HG02981 (cell line): ENCODE results near the gene CMC2.
A peak's percentile ranks its signal among the peaks of the same experiment; 100 is the strongest.

ENCODE experiments used
- ATAC-seq: cut with Tn5 transposase; IDR thresholded peaks from one replicate; pipeline ENCODE4 v1.9.1; 2021; ENCODE audit warnings: mild to moderate bottlenecking, moderate library complexity; ENCODE audit not compliant: unreplicated experiment

CMC2 gene

GRCh38 chr16:81006813-81007695 lies at the start of gene CMC2, which contains the start of gene CENPN:
TSS of gene CMC2 (minus strand) at chr16:81006885. CDS start at chr16:80997394, 9,491 bp downstream.
TSS of gene CENPN (plus strand) at chr16:81007214. CDS start at chr16:81011940, 4,726 bp downstream.
- ATAC-seq, result peak; percentile 85

DNA sequence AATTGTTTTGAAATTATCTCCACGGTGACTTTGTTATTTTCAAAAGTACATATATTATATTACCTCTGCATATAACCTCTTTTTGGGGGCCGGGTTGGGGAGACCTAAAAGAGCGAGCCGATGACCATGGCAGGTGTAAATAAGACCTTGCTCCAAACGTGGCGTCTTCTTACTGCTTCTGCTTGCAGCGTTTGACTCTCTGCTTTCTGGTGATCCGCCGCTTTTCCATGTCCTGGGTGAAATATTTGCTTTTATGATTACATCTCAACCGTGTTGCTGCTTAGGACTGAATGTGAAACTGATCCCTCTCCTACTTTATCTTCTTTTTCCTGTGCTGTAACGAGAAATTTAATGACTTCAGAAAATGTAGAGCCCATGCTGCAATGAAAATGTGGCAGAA lies 47.1 kb upstream of the CMC2 start:
- ATAC-seq, result no peak

DNA sequence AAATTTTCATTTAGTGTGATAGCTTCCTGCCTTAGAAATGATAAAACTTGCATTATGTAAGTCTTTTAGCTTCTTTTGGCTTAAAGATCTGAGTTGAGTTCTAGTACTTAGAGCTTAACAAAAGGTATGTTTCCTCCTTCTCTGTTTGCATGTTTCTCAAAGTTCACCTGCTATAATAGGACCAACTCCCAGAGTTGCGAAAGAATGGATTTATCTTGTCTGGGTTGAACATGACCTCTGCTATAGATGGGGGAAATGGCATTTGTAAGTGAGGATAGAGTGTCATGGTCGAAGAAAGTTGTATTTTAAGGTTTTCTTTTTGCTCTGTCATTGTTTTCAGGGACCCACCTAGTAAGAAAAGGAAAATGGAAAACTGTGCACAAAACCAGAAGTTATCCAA lies 36.1 kb upstream of the CMC2 start:
- no peak for ATAC-seq

GRCh38 chr16:81041696-81042095 lies 35.0 kb upstream of the CMC2 start:
- no peak for ATAC-seq

GRCh38 chr16:81040842-81041241 lies 34.2 kb upstream of the CMC2 start:
- ATAC-seq, result no peak

DNA sequence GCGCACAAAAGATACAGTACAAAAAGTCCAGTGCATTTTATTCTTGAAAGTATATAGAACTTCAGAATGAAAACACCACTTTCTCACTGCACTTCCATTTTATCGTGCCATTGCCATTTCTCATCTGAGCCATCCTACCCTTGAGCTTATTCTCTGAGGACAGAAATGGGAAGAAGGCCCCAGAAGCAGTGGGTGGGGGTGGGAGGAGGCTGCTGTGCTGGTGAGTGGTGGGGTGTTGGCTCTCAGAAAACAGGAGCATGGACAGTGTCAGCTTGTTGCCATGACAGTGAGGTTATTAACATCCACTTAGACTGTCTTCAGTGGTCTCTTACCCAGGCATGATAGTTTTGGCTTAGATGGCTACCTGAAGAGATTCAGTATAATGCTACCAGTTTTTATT lies 33.4 kb upstream of the CMC2 start:
- no peak for ATAC-seq

- ATAC-seq, result no peak
Measured at GRCh38 chr16:81036751-81037350, 30.2 kb upstream of the CMC2 start.

- ATAC-seq, result peak; percentile 53
Measured at GRCh38 chr16:81035975-81036750, 29.5 kb upstream of the CMC2 start.

- ATAC-seq, result peak; percentile 86
Measured at GRCh38 chr16:81035398-81035974, 28.8 kb upstream of the CMC2 start, which contains the start of gene ATMIN. TSS of gene ATMIN (plus strand) at chr16:81035842. CDS start at chr16:81035871, 29 bp downstream.

GRCh38 chr16:81029930-81030604 lies 23.4 kb upstream of the CMC2 start:
- no peak for ATAC-seq

DNA sequence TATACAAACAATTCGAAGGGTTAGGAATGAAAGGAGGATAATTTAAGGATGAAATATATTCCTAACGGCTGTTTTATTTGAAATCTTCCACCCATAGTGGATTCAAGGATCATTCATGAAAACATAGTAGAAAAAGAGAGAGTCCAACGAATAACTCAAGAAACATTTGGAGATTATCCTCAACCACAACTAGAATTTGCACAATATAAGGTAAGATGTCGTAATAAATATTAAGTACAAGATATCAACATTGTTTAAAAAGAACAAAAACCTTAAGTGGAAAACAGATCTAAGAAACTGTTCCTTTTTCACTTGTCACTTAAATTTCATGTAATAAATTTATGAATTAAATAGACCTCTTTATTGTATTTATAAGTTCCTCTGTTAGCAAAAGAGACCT lies 19.7 kb upstream of the CMC2 start:
- ATAC-seq, result no peak

DNA sequence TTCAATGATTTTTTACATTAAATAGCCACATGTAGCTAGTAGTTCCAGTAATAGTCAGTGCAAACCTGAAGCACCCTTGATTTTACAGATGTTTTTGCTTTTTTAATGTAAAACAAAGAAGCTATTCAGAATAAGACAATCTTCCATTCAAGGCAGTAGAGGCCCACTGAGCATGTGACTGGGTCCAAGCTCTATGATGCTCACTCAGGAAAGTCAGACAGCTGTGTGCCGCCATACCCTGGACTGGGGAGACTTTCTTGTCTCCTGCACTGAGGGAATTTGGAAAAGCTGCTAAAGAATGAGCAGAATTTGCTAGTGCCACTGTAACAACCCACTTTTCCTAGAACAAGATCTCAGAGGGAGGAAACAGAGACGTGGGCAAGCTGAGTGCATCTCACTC lies 11.8 kb upstream of the CMC2 start:
- ATAC-seq, result no peak

- no peak for ATAC-seq
Measured at GRCh38 chr16:81014672-81015071, 8.0 kb upstream of the CMC2 start.

- no peak for ATAC-seq
Measured at GRCh38 chr16:81012974-81013373, 6.3 kb upstream of the CMC2 start.

DNA sequence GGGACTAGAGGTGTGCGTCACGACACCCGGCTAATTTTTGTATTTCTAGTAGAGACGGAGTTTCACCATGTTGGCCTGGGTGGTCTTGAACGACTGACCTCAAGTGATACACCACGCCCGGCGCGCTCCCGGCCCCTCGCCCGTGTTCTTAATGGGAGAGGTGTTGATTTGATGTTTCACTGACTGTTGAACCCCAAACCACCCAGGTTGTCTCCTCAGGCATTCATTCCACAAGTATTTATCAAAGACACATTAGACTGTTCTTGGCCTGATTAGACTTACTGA lies 1.8 kb upstream of the CMC2 start:
- ATAC-seq, result no peak

- peak; percentile 33 for ATAC-seq
Measured at GRCh38 chr16:81006211-81006812, 373 bp downstream of the CMC2 start.

- no peak for ATAC-seq
Measured at GRCh38 chr16:81005610-81006161, 999 bp downstream of the CMC2 start.

GRCh38 chr16:81004646-81005353 lies 1.9 kb downstream of the CMC2 start:
- no peak for ATAC-seq
